ENCODE data around the gene LRP1B. TPM values are rescaled to one million over a fixed set of nuclear protein-coding genes. Genes with fewer than 3 reads are reported as not detected.

LRP1B gene
- total RNA-seq, 2 donors from 2014 or later = 0.02 TPM; not detected in 1

DNA sequence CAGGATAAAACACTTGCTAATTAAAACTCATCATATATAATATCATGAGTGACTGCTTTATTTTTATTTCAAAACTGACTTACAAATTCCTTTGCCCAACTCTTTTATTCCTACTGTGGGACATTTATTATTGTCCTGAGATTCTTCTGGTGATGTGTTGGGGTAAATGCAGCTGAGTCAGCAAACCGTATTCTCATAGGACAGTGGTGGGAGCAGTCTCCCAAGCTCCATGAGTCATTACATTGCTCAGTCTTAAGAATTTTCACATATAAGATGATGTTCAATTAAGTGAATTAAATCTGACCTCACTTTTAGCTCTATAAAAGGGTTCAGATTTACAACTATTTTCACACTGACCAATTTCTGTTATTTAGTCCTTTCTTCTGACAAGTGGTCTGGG is 1530.7 kb downstream of the LRP1B start:
- no peak for DNase-seq
- no peak overlapping the region for H3K27ac Mint-ChIP-seq
- ATAC-seq = no peak
- H3K27me3 Mint-ChIP-seq = no peaks in the 10 kb centered on the region
- H3K36me3 Mint-ChIP-seq (ENCODE audit: low read depth) = no peaks in the 10 kb centered on the region
- peaks cover 4% of the 10 kb centered on the region for H3K9me3 ChIP-seq (ENCODE audit: control insufficient read depth, low read length, poor library complexity, severe bottlenecking)
- H3K4me3 Mint-ChIP-seq = no peak overlapping the region
- no peaks in the 10 kb centered on the region for H3K4me1 Mint-ChIP-seq

DNA sequence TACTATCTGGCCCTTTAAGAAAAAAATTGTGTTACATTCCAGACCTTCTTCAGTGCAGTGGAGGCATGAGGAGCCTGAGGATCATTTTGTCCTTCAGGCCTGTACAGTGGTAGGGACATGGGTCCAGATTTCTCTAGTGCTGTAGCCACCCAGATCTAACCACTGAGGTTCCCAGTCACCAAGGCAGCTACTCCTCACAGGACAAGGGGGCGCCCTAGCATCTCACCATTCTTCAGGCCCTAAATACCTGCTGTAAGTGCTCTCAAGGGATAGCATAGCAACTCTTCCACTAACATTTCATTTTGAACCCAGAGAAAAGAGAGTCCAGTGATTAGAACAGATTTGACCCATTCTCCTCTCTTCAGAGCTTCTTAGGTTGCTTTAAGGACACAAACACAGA is 1533.0 kb downstream of the LRP1B start:
- no peak for DNase-seq
- Mint-ChIP-seq H3K27ac (no peak overlapping the region), H3K36me3 (ENCODE audit: low read depth) (no peaks in the 10 kb centered on the region), H3K4me3 (no peak overlapping the region), H3K27me3 (no peaks in the 10 kb centered on the region), H3K4me1 (no peaks in the 10 kb centered on the region)
- peaks cover 5% of the 10 kb centered on the region for H3K9me3 ChIP-seq (ENCODE audit: control insufficient read depth, low read length, poor library complexity, severe bottlenecking)
- no peak for ATAC-seq

DNA sequence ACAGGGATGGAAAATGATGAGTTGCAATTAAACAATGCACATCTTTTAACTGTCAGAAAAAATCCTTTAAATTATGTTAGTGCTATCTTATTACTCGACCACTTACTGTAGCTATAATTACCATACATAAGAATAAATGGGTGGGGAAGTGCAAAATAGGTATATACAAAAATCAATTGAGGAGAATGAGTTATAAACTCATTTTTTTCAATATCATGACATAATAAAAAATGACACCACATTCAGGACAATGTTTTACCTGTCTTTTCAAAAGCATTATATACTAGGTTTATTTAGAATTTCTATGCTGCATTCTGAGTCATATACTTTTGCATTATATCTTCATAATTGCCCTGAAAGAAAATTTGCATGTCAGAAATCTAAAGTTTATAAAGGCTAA is 1533.6 kb downstream of the LRP1B start:
- ATAC-seq (no peak), DNase-seq (no peak)
- Mint-ChIP-seq H3K4me3 (no peak overlapping the region), H3K4me1 (no peaks in the 10 kb centered on the region), H3K36me3 (ENCODE audit: low read depth) (no peaks in the 10 kb centered on the region), H3K27ac (no peak overlapping the region), H3K27me3 (no peaks in the 10 kb centered on the region)
- peaks cover 5% of the 10 kb centered on the region for H3K9me3 ChIP-seq (ENCODE audit: control insufficient read depth, low read length, poor library complexity, severe bottlenecking)

DNA sequence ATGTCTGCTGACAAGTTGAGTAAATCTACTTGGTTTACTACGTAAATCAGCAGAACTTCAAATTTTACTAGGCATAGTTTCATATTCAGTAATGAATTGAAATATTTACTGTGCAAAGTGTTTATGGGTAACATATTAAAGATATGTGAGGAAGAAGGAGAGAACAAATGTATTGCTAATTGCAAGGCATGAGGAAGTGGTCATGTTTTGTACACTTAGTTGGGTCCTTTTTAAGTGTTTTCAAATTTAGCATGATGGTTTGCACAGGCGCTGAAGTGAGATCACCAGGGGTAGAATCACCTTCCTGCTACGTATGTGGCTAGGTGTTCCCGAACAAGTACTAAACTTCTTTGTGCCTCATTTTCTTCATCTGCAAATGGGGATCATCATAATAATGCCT is 1534.4 kb downstream of the LRP1B start:
- H3K36me3 Mint-ChIP-seq (ENCODE audit: low read depth) = no peaks in the 10 kb centered on the region
- no peak overlapping the region for H3K27ac Mint-ChIP-seq
- no peaks in the 10 kb centered on the region for H3K4me1 Mint-ChIP-seq
- no peak for ATAC-seq
- H3K9me3 ChIP-seq (ENCODE audit: control insufficient read depth, low read length, poor library complexity, severe bottlenecking) = peaks cover 5% of the 10 kb centered on the region
- H3K4me3 Mint-ChIP-seq = no peak overlapping the region
- DNase-seq = no peak
- H3K27me3 Mint-ChIP-seq = no peaks in the 10 kb centered on the region

DNA sequence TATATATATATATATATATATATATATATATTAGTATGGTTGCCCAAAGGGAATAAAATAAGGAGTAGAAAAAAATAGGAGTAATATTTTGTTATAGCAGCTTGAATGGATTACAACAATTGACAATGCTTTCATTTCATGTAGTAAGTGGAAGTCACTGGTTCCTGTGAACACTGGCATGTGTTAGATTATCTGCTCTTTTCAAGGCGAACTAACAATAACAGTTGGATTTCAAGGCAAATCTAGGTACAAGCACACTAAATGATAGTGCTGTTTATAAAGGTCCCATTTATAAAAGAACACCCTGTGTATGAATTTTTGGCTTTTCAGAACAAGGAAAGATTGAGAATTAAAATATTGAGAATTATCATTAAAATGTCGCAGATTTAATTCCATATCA is 1535.7 kb downstream of the LRP1B start:
- ATAC-seq (no peak), DNase-seq (no peak)
- Mint-ChIP-seq H3K36me3 (ENCODE audit: low read depth) (no peaks in the 10 kb centered on the region), H3K27ac (no peak overlapping the region), H3K4me3 (no peak overlapping the region), H3K4me1 (no peaks in the 10 kb centered on the region), H3K27me3 (no peaks in the 10 kb centered on the region)
- H3K9me3 ChIP-seq (ENCODE audit: control insufficient read depth, low read length, poor library complexity, severe bottlenecking) = peaks cover 5% of the 10 kb centered on the region

DNA sequence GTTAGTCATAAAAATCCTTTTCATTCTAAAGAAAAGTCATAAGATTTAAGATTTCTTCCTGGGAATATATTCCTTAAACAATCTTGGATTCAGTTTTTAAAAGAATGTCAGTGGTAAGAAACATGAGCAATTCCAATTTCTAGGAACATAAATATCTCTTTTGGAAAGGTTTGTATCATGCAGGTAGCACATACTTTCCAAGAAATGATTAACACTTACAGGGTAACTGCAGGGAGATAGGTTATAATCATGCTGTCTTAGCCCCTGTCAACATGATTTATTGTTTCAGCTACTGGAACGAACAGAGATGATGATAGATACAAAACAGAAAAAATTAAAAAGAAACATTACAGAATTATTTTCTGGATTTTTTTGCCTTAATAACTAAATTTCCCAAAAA is 1537.7 kb downstream of the LRP1B start:
- no peaks in the 10 kb centered on the region for H3K4me1 Mint-ChIP-seq
- no peaks in the 10 kb centered on the region for H3K36me3 Mint-ChIP-seq (ENCODE audit: low read depth)
- no peak overlapping the region for H3K4me3 Mint-ChIP-seq
- no peaks in the 10 kb centered on the region for H3K27me3 Mint-ChIP-seq
- no peak overlapping the region for H3K27ac Mint-ChIP-seq
- ATAC-seq = no peak
- peaks cover 5% of the 10 kb centered on the region for H3K9me3 ChIP-seq (ENCODE audit: control insufficient read depth, low read length, poor library complexity, severe bottlenecking)
- no peak for DNase-seq

DNA sequence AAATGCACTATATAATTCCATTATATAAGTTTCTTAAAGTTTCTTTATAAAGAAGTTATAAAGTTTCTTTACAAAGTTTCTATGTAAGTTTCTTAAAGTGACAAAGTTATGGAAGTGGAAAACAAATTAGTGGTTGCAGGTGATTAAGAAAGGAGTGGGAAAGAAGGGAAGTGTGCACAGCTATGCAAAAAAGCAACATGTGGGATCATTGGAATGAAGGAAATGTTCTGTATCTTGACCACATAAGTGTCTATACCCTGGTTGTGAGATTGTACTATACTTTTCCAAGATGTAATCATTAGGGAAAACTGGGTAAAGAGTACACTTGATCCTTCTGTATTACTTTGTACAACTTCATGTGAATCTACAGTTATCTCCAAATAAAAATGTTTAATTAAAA is 1541.1 kb downstream of the LRP1B start:
- ATAC-seq (no peak), DNase-seq (no peak)
- Mint-ChIP-seq H3K27ac (no peak overlapping the region), H3K36me3 (ENCODE audit: low read depth) (no peaks in the 10 kb centered on the region), H3K4me3 (no peak overlapping the region), H3K27me3 (no peaks in the 10 kb centered on the region), H3K4me1 (no peaks in the 10 kb centered on the region)
- no peaks in the 10 kb centered on the region for H3K9me3 ChIP-seq (ENCODE audit: control insufficient read depth, low read length, poor library complexity, severe bottlenecking)

DNA sequence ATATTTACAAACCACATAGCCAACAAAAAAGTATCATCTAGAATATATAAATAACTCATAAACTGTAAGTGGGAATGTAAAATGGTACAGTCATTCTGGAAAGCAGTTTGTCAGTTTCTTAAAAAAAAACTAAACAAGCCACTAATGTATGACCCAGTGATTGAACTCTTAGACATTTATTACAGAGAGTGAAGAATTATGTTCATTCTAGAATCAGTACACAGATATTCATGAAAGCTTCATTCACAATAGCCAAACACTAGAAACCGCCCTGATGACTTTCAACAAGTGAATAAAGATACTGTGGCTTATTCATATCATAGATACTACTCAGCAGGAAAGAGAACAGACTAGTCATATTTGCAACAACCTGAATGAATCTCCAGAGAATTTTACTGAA is 1541.5 kb downstream of the LRP1B start:
- Mint-ChIP-seq H3K27me3 (no peaks in the 10 kb centered on the region), H3K27ac (no peak overlapping the region), H3K4me1 (no peaks in the 10 kb centered on the region), H3K36me3 (ENCODE audit: low read depth) (no peaks in the 10 kb centered on the region), H3K4me3 (no peak overlapping the region)
- no peaks in the 10 kb centered on the region for H3K9me3 ChIP-seq (ENCODE audit: control insufficient read depth, low read length, poor library complexity, severe bottlenecking)
- no peak for DNase-seq
- no peak for ATAC-seq

DNA sequence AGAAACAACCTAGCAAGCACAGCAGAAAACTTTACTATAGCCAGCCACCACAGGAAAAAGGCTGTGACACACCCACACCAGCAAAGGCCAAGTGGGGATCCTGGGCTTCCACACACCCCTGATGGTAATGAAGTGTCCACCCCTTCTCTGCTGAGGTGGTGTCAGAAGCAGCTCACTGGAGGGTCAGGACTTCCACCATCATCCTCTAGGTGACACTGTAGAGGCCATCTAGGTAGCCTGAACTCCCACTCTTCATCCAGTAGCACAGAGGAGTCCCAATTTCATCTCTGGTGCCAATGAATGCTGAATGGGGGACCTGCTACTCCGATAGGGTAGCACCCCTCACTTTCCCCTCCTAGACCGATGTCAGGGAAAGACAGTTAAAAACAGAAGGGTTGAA is 1544.4 kb downstream of the LRP1B start:
- ATAC-seq (no peak), DNase-seq (no peak)
- no peaks in the 10 kb centered on the region for H3K4me1 Mint-ChIP-seq
- no peak overlapping the region for H3K27ac Mint-ChIP-seq
- H3K4me3 Mint-ChIP-seq = no peak overlapping the region
- H3K27me3 Mint-ChIP-seq = no peaks in the 10 kb centered on the region
- no peaks in the 10 kb centered on the region for H3K9me3 ChIP-seq (ENCODE audit: control insufficient read depth, low read length, poor library complexity, severe bottlenecking)
- no peaks in the 10 kb centered on the region for H3K36me3 Mint-ChIP-seq (ENCODE audit: low read depth)

DNA sequence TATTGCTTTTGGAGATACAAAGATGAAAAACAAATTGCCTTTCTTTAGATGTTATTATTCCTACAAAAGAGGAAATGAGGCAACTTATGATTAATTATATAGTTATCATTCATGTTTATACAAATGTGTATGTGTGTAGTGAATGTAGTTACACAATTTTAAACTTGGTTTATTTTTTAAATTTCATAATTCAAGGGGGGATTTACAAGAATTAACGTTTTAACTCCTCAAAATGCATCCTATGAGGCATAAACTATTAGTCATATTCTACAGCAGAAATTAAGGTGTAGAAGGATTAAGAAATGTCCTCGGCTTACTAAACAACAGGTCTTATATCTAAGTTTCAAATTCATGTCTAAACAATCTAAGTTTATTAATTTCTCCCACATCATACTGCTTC is 1545.8 kb downstream of the LRP1B start:
- DNase-seq = no peak
- H3K9me3 ChIP-seq (ENCODE audit: control insufficient read depth, low read length, poor library complexity, severe bottlenecking) = no peaks in the 10 kb centered on the region
- Mint-ChIP-seq H3K27ac (no peak overlapping the region), H3K4me3 (no peak overlapping the region), H3K4me1 (no peaks in the 10 kb centered on the region), H3K27me3 (no peaks in the 10 kb centered on the region), H3K36me3 (ENCODE audit: low read depth) (no peaks in the 10 kb centered on the region)
- ATAC-seq = no peak

DNA sequence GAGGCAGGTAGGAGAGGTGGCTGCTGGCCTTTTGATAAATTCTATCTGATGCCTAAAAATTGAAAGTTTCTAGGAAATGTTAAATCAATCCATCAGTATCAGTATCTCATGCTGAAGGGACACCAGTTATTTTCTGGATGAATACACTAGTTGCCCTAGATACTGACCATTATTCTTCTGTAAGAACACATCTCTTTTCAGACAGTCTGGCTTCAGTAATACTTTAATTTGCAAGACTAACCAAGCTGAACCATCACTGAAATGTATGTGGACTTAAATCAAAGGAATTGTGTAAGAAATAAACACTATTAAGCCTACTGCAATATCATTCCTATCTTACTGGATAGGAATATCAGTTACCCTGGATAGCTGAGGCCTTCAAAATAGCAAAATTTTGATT is 1546.3 kb downstream of the LRP1B start:
- DNase-seq (no peak), ATAC-seq (no peak)
- no peaks in the 10 kb centered on the region for H3K4me1 Mint-ChIP-seq
- H3K27me3 Mint-ChIP-seq = no peaks in the 10 kb centered on the region
- no peak overlapping the region for H3K4me3 Mint-ChIP-seq
- no peak overlapping the region for H3K27ac Mint-ChIP-seq
- H3K36me3 Mint-ChIP-seq (ENCODE audit: low read depth) = no peaks in the 10 kb centered on the region
- H3K9me3 ChIP-seq (ENCODE audit: control insufficient read depth, low read length, poor library complexity, severe bottlenecking) = no peaks in the 10 kb centered on the region

DNA sequence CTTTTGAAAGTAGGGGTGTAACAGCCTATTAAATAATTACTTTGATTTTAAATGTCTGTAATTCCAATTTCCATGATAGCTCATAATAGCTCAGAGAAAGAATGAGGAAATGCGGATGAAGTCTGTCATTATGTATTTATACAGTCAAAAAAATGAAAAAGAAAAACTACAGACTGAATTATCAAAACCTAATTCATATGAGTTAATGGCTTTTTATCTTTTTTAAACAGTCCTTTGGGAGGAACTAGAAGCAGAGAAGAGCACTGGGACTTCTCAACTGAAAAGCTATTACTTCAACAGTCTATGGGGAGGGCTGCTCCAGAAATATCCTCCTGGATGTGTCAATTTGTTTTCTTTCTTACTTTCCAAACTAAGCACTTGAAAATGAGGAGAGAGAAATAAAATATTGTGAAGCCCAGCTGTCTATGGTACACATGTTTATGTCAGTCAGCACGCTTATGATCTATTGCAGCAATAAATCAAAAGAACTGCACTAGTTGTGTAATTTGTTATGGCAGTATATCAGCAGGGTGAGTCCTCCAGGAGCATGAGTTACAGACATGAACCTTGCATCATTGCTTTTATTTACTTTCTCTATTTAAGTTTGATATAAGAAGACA is 1550.2 kb downstream of the LRP1B start:
- H3K27ac Mint-ChIP-seq = no peak overlapping the region
- H3K27me3 Mint-ChIP-seq = no peaks in the 10 kb centered on the region
- no peaks in the 10 kb centered on the region for H3K9me3 ChIP-seq (ENCODE audit: control insufficient read depth, low read length, poor library complexity, severe bottlenecking)
- H3K4me1 Mint-ChIP-seq = no peaks in the 10 kb centered on the region
- ATAC-seq (no peak), DNase-seq (no peak)
- no peak overlapping the region for H3K4me3 Mint-ChIP-seq
- no peaks in the 10 kb centered on the region for H3K36me3 Mint-ChIP-seq (ENCODE audit: low read depth)

DNA sequence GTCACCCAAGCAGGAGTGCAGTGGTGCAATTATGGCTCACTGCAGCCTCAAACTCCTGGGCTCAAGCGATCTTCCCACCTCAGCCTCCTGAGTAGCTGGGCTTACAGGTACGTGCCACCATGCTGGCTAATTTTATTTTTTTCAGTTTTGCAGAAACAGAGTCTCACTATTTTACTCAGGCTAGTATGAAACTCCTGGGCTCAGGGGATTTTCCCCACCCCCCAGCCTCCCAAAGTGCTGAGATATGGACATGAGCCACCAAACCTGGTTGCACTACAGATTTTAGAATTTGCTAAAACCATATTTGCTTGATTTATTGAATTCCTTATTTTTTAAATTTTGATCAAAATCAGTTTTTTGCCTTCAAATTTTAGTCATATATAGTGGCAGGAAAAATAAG is 1553.4 kb downstream of the LRP1B start:
- Mint-ChIP-seq H3K27ac (no peak overlapping the region), H3K27me3 (no peaks in the 10 kb centered on the region), H3K4me1 (no peaks in the 10 kb centered on the region), H3K36me3 (ENCODE audit: low read depth) (no peaks in the 10 kb centered on the region), H3K4me3 (no peak overlapping the region)
- ATAC-seq (no peak), DNase-seq (no peak)
- H3K9me3 ChIP-seq (ENCODE audit: control insufficient read depth, low read length, poor library complexity, severe bottlenecking) = no peaks in the 10 kb centered on the region

DNA sequence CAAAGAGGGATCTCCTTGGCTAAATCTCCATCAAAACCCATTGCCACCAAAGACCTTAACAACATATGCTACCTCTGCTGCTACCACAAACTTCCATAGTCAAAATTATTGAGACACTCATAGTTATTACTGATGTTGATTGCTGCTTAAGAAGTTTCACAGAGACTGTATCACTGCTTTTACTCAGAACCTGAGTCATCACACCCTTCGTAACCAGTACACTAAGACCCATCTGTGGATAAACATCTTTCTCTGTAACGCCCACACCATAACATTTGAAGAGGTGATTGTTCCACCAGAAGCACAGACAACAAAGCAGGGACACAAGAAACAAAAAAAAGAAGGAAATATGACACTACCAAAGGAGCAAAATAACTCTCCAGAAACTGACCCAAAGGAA is 1563.1 kb downstream of the LRP1B start:
- H3K36me3 Mint-ChIP-seq (ENCODE audit: low read depth) = no peaks in the 10 kb centered on the region
- ATAC-seq = no peak

More for the DNA sequence above, 1563.1 kb downstream of the LRP1B start:
- DNase-seq = no peak
- no peaks in the 10 kb centered on the region for H3K9me3 ChIP-seq (ENCODE audit: control insufficient read depth, low read length, poor library complexity, severe bottlenecking)
- Mint-ChIP-seq H3K27ac (no peak overlapping the region), H3K4me1 (no peaks in the 10 kb centered on the region), H3K27me3 (no peaks in the 10 kb centered on the region), H3K4me3 (no peak overlapping the region)

Data from T-helper 17 cell (primary cell).